HK-2 (cell line): ENCODE results near the gene ATP8A2.

ENCODE experiments used
- DNase-seq: peaks from one replicate; pipeline ENCODE4 v3.0.0-alpha.2; 2018; ENCODE audit not compliant: unreplicated experiment

The ATP8A2 gene

DNA sequence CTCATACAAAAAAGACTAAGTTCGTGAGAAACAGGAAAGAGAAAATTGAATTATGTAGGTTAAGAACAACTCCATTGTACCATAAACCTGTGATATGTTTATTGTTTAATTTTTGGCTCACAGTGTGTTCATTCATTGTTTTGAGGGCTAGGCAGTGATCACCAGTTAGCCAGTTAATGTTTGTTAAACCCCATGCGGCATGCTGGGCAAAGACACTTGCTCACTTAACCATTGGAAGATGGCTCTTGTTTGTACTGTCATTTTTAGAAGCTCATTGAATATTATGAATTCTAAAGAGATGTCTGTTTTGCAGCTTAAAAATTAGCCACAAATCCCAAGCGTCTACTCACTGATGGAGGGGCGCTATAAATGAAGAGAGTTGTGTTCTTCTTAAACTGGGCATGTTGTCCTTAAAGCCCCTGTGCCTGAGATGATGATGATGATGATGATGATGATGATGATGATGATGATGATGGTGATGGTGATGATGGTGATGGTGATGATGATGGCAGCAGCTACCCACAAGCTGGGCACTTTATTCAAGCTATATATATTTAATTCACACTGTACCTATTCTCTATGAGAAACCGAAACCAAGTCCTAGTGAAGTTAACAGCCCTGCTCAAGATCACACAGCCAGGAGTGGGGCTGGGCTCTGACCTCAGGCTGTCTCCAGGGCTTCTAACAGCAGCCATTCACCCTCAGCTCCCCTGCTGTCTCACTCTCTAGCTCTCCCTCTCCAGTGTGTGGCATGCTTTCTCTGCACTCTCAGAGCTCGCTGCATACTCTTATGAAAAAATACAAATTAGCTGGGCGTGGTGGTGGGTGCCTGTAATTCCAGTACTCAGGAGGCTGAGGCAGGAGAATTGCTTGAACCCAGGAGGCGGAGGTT is 510.9 kb downstream of the ATP8A2 start:
- DNase-seq = no peak

DNA sequence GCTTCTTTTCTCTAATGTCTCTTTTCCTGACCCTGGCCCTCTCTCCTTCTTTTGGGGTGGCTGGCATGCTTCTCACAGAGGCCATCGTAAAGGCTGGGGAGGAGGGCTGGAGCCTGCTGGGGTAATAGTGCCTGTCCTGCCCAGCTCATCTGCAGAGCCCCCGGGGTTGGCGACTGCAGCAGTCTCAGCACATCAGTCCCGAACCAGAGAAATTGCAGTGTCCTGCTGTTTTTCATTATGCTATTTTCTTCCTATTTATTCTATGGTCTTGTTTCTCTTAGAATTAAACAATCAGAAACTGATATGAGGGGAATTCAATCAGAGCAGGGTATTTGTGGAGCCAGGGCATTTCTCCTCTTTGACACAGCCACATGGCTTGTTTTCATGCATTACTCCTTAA is 513.6 kb downstream of the ATP8A2 start:
- no peak for DNase-seq

DNA sequence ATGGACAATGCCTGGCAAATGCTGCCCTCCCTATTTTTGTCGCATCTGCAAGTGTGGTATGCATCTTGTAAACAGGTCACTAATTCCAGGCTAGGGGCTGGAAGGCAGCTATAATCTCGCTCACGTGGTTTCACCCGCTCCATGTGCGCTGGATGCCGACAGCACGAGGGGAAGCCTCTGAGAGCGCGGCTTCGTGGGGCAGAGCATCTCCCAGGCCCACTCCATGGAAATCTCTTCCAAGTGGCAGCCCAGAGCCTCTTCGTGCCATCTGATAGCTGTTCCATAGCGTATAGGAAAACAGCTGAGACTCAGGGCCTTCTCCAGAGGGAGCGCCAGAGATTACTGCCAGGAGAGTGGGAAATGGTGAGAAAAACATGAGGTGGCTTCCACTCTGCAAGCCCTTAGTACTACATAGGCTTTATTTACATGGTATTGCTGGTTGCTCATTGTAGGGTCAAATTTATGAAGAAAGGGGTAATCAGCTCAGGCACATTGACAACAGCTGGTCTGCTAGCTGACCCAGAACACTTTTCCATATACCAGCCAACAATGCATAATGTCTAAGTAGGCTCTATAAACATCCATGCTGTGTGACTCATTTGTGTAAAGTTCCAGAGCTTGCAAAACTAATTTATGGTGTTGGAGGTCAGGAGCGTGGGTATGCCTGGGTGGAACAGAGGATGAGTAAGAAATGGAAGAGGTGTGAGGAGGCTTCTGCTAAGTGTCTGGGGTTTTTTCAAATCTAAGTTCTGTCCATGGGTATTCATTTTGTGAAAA is 514.9 kb downstream of the ATP8A2 start:
- DNase-seq = peak; percentile 16

DNA sequence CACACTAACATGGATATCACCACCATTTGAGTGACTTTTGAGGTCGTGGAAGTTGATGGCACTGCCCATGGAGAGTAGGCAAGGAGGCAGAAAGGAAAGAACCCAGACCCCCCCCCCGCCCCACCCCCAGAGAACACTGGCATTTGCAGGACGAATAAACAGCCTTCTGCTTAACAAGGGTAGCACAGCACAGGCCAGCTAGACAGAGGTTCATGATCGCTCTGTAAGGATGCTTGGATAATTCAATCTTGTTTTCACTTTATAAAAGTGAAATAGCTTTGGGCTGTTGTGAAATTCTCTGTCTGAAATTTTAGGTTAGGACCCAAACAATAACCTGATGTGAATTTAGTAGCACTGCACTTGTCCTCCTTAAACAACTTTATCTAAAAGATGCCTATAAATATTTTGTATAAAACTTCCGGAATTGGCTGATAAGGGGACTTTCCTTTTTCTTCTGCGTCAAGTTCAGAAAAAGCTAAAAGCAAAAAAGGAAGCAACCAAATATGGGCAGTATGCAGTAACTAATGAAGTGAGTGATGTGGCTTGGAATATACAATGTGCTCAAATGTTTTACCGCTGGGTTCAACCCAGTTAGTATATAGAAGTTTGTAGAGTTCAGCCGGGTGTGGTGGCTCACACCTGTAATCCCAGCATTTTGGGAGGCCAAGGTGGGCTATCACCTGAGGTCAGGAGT is 516.3 kb downstream of the ATP8A2 start:
- DNase-seq = no peak

DNA sequence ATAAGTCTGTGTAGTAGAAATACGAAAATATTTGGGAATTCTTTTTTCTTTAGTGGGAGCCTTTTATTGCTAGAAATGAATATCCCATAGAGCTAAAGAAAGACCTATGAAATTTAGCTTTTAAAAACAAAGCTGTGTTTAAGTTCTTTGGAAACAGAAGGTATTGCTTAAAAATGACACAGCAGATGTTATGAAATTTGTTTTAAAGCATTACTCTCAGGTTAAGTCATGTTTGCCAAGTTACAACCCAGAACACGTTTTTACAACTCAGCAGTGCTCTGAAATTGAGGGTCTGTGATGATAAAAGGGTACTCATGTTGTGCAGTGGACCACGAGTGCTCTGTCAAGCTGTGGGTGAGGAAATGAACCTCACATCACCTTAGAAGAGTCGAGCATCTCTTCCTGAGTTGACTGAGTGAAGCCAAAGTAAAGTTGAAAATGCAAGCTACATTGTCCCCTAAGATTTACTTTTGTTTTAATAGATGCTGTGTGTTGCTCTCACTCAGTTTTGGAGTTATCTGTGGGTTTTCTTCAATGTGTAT is 519.0 kb downstream of the ATP8A2 start:
- no peak for DNase-seq

DNA sequence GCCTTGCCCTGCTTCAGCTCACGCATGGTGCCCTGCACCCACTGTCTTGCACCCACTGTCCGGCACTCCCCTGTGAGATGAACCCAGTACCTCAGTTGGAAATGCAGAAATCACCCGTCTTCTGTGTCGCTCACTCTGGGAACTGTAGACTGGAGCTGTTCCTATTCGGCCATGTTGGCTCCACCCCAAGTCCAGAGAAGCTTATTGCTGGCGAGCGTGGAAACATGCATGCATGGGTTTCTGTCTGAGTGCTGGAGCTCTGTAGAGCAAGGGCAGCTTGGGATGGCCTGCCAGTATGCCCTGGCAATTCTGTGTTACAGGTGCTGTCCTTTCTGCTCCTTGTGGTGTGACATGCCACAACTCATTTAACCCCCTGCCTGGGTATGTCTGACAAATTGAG is 527.2 kb downstream of the ATP8A2 start:
- no peak for DNase-seq

DNA sequence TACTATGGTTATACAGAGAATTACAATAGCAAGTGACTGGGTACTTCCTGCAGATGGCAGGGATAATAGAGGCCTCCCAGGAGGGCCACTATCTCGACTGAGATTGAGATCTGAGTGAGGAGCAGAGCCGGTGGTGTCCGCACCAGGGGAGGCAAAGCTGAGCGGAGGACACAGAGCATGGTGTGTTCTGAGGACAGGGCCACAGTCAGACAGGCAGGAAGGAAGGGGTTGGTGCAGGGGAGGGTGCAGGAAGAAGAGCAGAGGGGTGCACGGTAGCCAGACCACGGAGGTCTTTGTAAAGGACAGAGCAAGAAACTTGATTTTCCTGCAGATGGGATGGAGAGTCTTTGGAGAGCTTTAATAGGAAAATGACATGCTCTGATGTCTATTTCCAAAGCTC is 527.7 kb downstream of the ATP8A2 start:
- DNase-seq = no peak

DNA sequence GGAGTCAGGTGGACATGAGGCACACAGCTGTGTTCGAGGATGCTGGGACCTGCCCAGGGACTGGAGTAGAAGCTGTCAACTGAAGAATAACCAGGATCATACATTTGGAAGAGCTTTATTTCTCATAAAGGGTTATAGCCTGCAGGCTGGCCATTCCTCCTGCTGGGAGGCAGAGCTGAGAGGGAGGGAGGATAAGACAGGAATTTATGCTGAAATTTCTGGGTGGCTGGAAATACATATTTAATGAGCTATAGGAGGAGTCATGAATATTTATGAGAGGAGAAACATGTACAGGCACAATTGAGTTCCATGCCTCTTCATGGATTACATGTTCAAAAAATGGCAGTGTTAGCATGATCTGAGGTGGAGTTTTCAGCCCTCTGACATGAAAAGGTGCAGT is 528.2 kb downstream of the ATP8A2 start:
- DNase-seq = no peak

DNA sequence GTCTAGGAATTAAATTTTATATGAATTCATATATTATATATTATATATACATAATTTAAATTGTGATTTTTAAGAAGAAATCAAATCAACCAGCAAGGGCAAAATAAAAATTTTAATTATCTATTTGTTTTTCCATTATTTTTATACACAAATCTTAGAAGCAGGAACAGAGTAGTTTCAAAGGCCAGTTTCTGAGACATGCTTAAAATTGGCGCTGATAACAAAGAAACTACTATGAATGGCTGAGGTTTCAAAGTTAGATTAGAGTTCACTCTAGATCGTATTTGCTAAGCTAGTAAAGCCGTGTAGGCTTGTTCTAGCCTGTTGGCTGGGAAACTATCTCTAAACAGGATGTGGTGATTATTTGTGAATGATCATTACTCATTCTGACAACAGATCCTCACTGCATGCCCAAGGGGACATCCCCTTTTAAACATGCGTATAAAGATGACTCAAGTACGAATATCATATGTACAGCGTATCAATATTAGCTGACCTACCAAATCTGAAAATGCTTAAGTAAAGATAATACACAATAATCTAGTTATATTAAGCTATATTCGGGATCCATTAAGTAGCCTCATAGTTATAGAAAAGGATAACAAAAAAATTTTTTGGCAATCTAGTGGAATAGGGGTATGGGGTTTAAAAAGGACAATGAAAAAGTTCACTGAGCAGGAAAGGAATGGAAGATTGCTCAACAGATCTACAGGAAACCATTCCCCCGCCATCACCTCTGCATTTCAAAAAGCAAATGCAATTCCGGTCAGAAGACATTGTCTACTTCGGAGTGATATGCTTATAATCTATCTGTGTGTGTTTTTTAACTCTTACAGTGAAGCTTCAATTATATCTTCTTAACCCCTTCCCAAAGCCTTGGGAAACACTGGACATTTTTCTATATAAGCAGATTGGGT is 529.9 kb downstream of the ATP8A2 start:
- no peak for DNase-seq

DNA sequence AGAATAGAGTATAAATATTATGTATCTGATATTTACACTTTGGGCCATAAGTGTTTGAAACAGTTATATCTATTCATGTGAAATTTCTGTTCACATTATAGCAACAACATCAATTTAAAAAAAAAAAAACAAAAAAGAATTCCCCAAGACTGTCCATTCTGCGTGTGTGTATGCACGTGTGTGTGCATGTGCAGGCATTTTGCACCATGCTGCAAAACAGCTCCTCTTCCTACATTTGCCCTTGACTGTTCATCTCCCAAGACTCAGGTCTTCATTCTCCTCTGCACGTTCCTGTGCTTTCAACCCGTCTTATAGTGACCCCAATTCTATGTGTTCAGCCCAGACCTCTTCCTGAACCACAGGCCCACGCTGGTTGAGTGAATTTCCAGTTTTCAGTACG is 530.7 kb downstream of the ATP8A2 start:
- DNase-seq = no peak

DNA sequence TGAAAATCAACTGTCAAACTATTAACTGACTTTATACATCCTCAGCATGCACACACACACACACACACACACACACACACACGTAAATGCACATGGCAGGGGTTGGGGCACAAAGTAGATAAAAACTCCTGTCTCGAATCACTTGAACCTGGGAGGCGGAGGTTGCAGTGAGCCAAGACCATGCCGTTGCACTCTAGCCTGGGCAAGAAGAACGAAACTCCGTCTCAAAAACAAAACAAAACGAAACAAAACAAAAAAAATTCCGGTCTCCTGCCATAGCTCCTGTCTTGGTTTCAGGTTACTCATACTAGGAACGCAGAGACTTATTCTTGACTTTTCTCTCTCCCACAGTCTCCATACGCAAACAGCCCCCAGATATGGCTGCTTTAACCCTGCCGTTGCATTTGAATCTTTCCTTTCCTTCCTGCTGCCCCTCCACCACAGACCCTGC is 531.1 kb downstream of the ATP8A2 start:
- DNase-seq = no peak

DNA sequence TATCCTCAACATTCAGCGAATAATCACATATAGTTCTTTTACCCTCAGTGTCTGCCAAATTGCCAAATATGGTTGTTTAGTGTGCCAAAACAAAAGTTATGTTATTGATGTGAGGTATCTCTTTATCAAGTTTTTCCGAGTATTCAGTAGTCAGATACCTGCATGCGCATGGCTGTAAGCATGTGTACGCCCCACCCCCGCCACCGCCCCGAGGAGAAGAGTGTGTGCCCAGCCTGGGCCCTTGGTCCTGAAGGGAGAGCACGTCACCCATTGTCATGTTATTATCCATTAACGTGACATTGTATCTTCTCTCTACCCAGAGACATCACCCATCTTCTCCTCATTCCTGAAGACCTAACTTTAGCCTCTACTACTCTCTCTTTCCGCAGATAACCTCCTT is 533.1 kb downstream of the ATP8A2 start:
- no peak for DNase-seq

DNA sequence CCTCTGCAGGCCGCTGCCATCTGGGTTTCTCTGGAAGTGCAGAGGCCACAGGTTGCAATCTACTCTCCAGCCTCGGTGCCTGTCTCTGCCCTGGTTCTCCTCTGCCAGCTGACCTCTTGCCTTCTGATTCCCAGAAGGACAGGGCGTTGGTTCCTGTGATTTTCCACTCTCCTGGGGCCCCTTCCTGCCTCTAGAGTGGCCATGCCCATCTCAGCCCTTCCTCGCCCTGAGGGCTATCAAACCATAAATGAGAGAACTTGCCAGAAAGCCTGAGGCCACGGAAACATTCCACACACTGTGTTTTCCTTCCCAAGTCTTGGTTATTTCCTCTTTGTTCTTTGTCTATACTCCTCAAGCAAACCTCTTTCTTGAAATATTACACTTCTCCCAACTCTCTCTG is 533.8 kb downstream of the ATP8A2 start:
- no peak for DNase-seq

DNA sequence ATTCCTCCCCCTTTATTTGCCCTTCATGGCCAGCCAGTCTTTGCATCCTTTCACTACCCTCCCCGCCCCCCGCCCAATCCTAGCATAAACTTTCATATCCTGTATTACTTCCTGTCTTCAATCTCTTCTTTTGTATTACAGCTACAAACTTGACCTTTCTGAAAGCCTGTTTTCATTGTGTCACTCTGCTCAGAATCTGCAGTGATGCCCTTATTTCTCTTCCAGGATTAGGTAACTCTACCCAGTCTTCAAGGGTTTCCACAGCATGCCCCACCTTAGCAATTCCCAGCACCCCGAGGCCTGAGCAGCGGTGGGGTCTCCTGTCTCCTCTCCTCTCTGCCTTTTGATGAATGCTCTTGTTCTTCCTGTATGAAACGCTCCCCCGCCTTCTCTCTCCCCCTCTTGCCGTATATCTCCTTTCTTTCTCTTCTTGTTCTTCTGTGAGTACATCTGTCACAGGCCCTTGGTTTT is 534.5 kb downstream of the ATP8A2 start:
- DNase-seq = no peak

DNA sequence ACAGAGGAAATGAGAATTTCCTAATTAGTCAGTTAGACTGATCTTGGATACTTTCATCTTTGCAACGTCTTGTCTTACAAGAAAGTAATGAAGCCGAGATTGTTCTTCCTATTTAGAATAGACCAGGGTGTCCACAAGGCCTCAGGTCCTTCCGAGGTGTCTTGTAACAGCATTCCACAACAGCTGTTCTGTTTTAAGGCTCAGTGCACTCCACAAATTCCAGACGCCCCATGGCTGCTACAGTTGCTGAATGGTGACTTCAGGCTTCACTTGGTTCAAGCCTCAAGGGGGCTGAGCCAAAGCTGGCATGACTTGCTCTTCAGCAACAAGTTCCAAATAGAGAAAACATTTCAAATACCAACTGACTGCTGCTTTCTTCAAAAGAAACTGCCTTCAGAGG is 536.6 kb downstream of the ATP8A2 start:
- no peak for DNase-seq

DNA sequence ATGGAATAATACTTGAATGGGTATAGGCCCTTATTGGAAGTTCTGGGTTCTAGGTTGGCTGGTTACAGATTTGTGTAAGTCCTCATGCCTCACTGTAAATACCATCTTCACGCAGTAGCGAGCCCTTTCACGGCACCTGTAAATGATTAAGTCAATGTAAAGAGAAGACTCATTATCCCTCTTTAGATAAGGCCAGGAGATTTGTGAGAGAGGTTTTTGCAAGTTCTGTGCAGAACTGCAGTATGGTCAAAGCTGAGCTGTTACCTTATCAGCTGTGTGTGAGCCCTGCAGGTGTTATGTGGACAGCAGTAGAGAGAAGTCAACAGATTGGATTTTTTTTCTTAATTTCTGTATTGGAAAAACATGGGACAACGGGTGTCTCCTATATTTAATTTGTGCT is 538.5 kb downstream of the ATP8A2 start:
- DNase-seq = no peak

DNA sequence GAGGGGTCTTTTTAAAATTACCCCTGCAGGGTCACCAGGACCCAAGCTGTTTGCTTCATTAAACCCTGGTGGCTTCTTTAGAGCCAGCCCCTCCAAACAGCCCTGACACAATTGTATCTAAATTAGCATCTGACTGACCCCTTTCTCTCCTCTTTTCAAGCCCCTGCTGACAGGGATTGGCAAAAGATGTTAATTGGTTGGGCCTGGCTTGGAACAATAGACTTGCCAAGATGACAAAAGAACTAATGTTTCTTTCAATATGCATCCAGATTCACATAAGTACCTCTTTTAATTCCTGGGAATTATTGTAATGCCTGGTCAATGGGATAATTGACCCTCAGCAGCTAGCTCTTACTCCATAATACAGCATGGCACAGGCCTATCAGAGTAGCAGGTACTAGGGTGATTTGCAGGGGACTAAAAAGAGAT is 539.2 kb downstream of the ATP8A2 start:
- DNase-seq = no peak

DNA sequence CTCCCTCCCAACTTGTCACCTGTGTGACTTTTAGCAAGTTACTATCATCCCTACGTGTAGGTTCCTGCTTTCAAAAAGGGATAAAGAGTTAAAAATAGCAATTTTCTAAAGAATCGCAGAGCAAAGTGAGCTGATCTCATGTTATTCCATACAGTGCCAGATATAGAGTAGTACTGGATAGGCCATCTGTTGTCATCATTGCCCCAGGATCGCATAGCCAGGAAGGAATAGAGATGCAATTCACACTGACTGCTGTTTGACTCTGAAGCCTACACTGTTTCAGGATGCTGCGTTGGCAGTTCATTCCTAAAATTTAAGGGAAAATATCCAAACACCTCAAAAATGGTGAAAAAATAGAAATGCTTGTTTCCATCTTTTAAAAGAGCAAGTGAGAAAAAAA is 541.2 kb downstream of the ATP8A2 start:
- DNase-seq = no peak

DNA sequence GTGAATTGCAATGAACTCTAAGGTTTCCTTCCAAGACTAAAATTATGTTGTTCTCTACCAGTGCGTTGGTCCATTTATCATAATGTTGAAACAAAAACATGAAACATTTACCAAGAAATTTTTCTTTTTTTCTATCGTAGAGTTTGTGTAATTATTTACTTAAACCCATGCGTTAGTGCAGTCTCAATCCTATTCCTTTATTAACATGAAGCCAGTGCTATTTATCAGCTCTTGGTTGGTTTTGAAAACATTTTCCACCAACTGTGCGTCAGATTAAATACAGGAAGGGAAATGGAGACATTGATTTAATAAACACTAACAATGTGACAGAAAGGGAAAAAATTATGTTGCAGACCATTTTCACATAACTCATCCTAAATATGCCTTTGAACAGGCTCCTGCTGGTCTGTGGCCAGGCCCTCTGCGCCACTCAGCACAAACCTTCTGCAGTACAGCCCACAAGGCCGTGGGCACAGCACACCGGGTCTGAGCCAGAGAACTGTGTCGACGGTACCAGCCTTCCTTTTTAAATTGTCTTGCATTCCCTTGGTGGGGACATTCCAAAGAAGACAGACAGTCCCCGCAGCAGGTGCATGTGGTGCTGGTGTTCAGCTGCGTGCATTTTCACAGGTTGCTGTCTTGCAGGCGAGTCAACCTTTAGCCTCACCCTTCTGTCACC is 544.2 kb downstream of the ATP8A2 start:
- no peak for DNase-seq

DNA sequence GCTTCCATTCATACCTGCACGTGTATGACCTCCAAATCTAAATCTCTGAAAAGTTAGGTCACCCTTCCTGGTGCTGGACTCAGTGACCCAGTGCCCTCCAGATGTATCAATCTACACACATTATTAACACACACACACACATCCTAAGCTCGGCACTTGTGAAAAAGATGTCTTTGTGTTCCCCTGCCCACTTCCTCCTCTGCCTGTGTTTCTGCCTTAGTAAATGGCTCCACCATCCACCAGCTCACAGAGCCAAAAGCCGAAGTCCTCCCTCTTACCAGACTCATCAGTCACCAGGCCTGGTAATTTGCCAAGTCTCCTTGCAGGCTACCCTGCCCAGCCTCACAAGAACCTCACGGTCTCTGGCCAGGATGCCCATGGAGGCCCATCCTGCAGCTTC is 548.5 kb downstream of the ATP8A2 start:
- DNase-seq = no peak
